ENCODE measurements around the gene LCOR.
A peak's percentile ranks its signal among the peaks of the same experiment; 100 is the strongest.

Gene LCOR

GRCh38 chr10:96851281-96851680 lies 19.2 kb downstream of the LCOR start:
- peaks cover 0 to 8% (median 0%) of the 10 kb centered on the region in 5 donors for H3K4me1 ChIP-seq (ENCODE audit: control insufficient read depth in 5 of 5, insufficient read depth in 5 of 5, low read length in 5 of 5)
- H3K4me3 ChIP-seq (ENCODE audit: low read depth in 1 of 5, low read length in 5 of 5): no peak overlapping the region
- H3K9me3 ChIP-seq (ENCODE audit: control insufficient read depth in 5 of 5, low read length in 5 of 5): no peaks in the 10 kb centered on the region
- no peak overlapping the region for H3K27ac ChIP-seq (ENCODE audit: low read depth, low read length)
- no peak overlapping the region for H3K9ac ChIP-seq (ENCODE audit: low read length in 5 of 5)
- no peaks in the 10 kb centered on the region for H3K36me3 ChIP-seq (ENCODE audit: control insufficient read depth in 5 of 5, insufficient read depth in 5 of 5, low read length in 5 of 5)
- H3K27me3 ChIP-seq (ENCODE audit: control insufficient read depth in 5 of 5, insufficient read depth in 4 of 5, low read length in 5 of 5): no peaks in the 10 kb centered on the region

GRCh38 chr10:96856317-96856716 lies 24.2 kb downstream of the LCOR start:
- Histone ChIP-seq H3K27me3 (ENCODE audit: control insufficient read depth in 5 of 5, insufficient read depth in 4 of 5, low read length in 5 of 5) (no peaks in the 10 kb centered on the region), H3K27ac (ENCODE audit: low read depth, low read length) (no peak overlapping the region), H3K9me3 (ENCODE audit: control insufficient read depth in 5 of 5, low read length in 5 of 5) (no peaks in the 10 kb centered on the region), H3K36me3 (ENCODE audit: control insufficient read depth in 5 of 5, insufficient read depth in 5 of 5, low read length in 5 of 5) (peaks cover 0 to 7% (median 5%) of the 10 kb centered on the region in 5 donors), H3K4me1 (ENCODE audit: control insufficient read depth in 5 of 5, insufficient read depth in 5 of 5, low read length in 5 of 5) (peaks cover 0 to under 1% (median 0%) of the 10 kb centered on the region in 5 donors), H3K9ac (ENCODE audit: low read length in 5 of 5) (no peak overlapping the region), H3K4me3 (ENCODE audit: low read depth in 1 of 5, low read length in 5 of 5) (no peak overlapping the region)

- Histone ChIP-seq H3K27me3 (ENCODE audit: control insufficient read depth in 5 of 5, insufficient read depth in 4 of 5, low read length in 5 of 5) (no peaks in the 10 kb centered on the region), H3K4me1 (ENCODE audit: control insufficient read depth in 5 of 5, insufficient read depth in 5 of 5, low read length in 5 of 5) (no peaks in the 10 kb centered on the region), H3K27ac (ENCODE audit: low read depth, low read length) (no peak overlapping the region), H3K9me3 (ENCODE audit: control insufficient read depth in 5 of 5, low read length in 5 of 5) (no peaks in the 10 kb centered on the region), H3K36me3 (ENCODE audit: control insufficient read depth in 5 of 5, insufficient read depth in 5 of 5, low read length in 5 of 5) (peaks cover 3 to 12% (median 5%) of the 10 kb centered on the region in 5 donors), H3K4me3 (ENCODE audit: low read depth in 1 of 5, low read length in 5 of 5) (no peak overlapping the region), H3K9ac (ENCODE audit: low read length in 5 of 5) (no peak overlapping the region)
Observed at GRCh38 chr10:96857301-96858012, 25.4 kb downstream of the LCOR start.

- Histone ChIP-seq H3K9me3 (ENCODE audit: control insufficient read depth in 5 of 5, low read length in 5 of 5) (no peaks in the 10 kb centered on the region), H3K36me3 (ENCODE audit: control insufficient read depth in 5 of 5, insufficient read depth in 5 of 5, low read length in 5 of 5) (peaks cover 3 to 12% (median 5%) of the 10 kb centered on the region in 5 donors), H3K4me3 (ENCODE audit: low read depth in 1 of 5, low read length in 5 of 5) (no peak overlapping the region), H3K4me1 (ENCODE audit: control insufficient read depth in 5 of 5, insufficient read depth in 5 of 5, low read length in 5 of 5) (no peaks in the 10 kb centered on the region), H3K27ac (ENCODE audit: low read depth, low read length) (no peak overlapping the region), H3K27me3 (ENCODE audit: control insufficient read depth in 5 of 5, insufficient read depth in 4 of 5, low read length in 5 of 5) (no peaks in the 10 kb centered on the region), H3K9ac (ENCODE audit: low read length in 5 of 5) (peak overlapping the region in 1 of 5 donors; percentile 5)
Observed at GRCh38 chr10:96858038-96858705, 26.1 kb downstream of the LCOR start.

- peaks cover 3 to 12% (median 5%) of the 10 kb centered on the region in 5 donors for H3K36me3 ChIP-seq (ENCODE audit: control insufficient read depth in 5 of 5, insufficient read depth in 5 of 5, low read length in 5 of 5)
- H3K9me3 ChIP-seq (ENCODE audit: control insufficient read depth in 5 of 5, low read length in 5 of 5): no peaks in the 10 kb centered on the region
- no peak overlapping the region for H3K4me3 ChIP-seq (ENCODE audit: low read depth in 1 of 5, low read length in 5 of 5)
- H3K9ac ChIP-seq (ENCODE audit: low read length in 5 of 5): no peak overlapping the region
- H3K4me1 ChIP-seq (ENCODE audit: control insufficient read depth in 5 of 5, insufficient read depth in 5 of 5, low read length in 5 of 5): no peaks in the 10 kb centered on the region
- H3K27me3 ChIP-seq (ENCODE audit: control insufficient read depth in 5 of 5, insufficient read depth in 4 of 5, low read length in 5 of 5): no peaks in the 10 kb centered on the region
- no peak overlapping the region for H3K27ac ChIP-seq (ENCODE audit: low read depth, low read length)
Observed at GRCh38 chr10:96858706-96859050, 26.6 kb downstream of the LCOR start.

- Histone ChIP-seq H3K27me3 (ENCODE audit: control insufficient read depth in 5 of 5, insufficient read depth in 4 of 5, low read length in 5 of 5) (no peaks in the 10 kb centered on the region), H3K9ac (ENCODE audit: low read length in 5 of 5) (no peak overlapping the region), H3K4me3 (ENCODE audit: low read depth in 1 of 5, low read length in 5 of 5) (no peak overlapping the region), H3K4me1 (ENCODE audit: control insufficient read depth in 5 of 5, insufficient read depth in 5 of 5, low read length in 5 of 5) (peaks cover 0 to 11% (median 0%) of the 10 kb centered on the region in 5 donors), H3K9me3 (ENCODE audit: control insufficient read depth in 5 of 5, low read length in 5 of 5) (no peaks in the 10 kb centered on the region), H3K27ac (ENCODE audit: low read depth, low read length) (no peak overlapping the region), H3K36me3 (ENCODE audit: control insufficient read depth in 5 of 5, insufficient read depth in 5 of 5, low read length in 5 of 5) (peaks cover 3 to 12% (median 5%) of the 10 kb centered on the region in 5 donors)
Observed at GRCh38 chr10:96860631-96861277, 28.7 kb downstream of the LCOR start.

- no peak overlapping the region for H3K4me3 ChIP-seq (ENCODE audit: low read depth in 1 of 5, low read length in 5 of 5)
- peaks cover 0 to 9% (median 4%) of the 10 kb centered on the region in 5 donors for H3K36me3 ChIP-seq (ENCODE audit: control insufficient read depth in 5 of 5, insufficient read depth in 5 of 5, low read length in 5 of 5)
- no peaks in the 10 kb centered on the region for H3K27me3 ChIP-seq (ENCODE audit: control insufficient read depth in 5 of 5, insufficient read depth in 4 of 5, low read length in 5 of 5)
- no peak overlapping the region for H3K9ac ChIP-seq (ENCODE audit: low read length in 5 of 5)
- H3K27ac ChIP-seq (ENCODE audit: low read depth, low read length): no peak overlapping the region
- H3K4me1 ChIP-seq (ENCODE audit: control insufficient read depth in 5 of 5, insufficient read depth in 5 of 5, low read length in 5 of 5): peaks cover 0 to 11% (median 0%) of the 10 kb centered on the region in 5 donors
- no peaks in the 10 kb centered on the region for H3K9me3 ChIP-seq (ENCODE audit: control insufficient read depth in 5 of 5, low read length in 5 of 5)
Observed at GRCh38 chr10:96863922-96864543, 31.9 kb downstream of the LCOR start.

- no peak overlapping the region for H3K9ac ChIP-seq (ENCODE audit: low read length in 5 of 5)
- no peak overlapping the region for H3K27ac ChIP-seq (ENCODE audit: low read depth, low read length)
- no peaks in the 10 kb centered on the region for H3K9me3 ChIP-seq (ENCODE audit: control insufficient read depth in 5 of 5, low read length in 5 of 5)
- H3K4me3 ChIP-seq (ENCODE audit: low read depth in 1 of 5, low read length in 5 of 5): no peak overlapping the region
- no peaks in the 10 kb centered on the region for H3K36me3 ChIP-seq (ENCODE audit: control insufficient read depth in 5 of 5, insufficient read depth in 5 of 5, low read length in 5 of 5)
- H3K27me3 ChIP-seq (ENCODE audit: control insufficient read depth in 5 of 5, insufficient read depth in 4 of 5, low read length in 5 of 5): no peaks in the 10 kb centered on the region
- peaks cover 0 to 2% (median 0%) of the 10 kb centered on the region in 5 donors for H3K4me1 ChIP-seq (ENCODE audit: control insufficient read depth in 5 of 5, insufficient read depth in 5 of 5, low read length in 5 of 5)
Observed at GRCh38 chr10:96873086-96873485, 41.0 kb downstream of the LCOR start.

- H3K4me3 ChIP-seq (ENCODE audit: low read depth in 1 of 5, low read length in 5 of 5): no peak overlapping the region
- H3K36me3 ChIP-seq (ENCODE audit: control insufficient read depth in 5 of 5, insufficient read depth in 5 of 5, low read length in 5 of 5): peaks cover 0 to 2% (median 0%) of the 10 kb centered on the region in 5 donors
- H3K9me3 ChIP-seq (ENCODE audit: control insufficient read depth in 5 of 5, low read length in 5 of 5): no peaks in the 10 kb centered on the region
- H3K9ac ChIP-seq (ENCODE audit: low read length in 5 of 5): no peak overlapping the region
- no peak overlapping the region for H3K27ac ChIP-seq (ENCODE audit: low read depth, low read length)
- peaks cover 0 to 4% (median 0%) of the 10 kb centered on the region in 5 donors for H3K4me1 ChIP-seq (ENCODE audit: control insufficient read depth in 5 of 5, insufficient read depth in 5 of 5, low read length in 5 of 5)
- no peaks in the 10 kb centered on the region for H3K27me3 ChIP-seq (ENCODE audit: control insufficient read depth in 5 of 5, insufficient read depth in 4 of 5, low read length in 5 of 5)
Observed at GRCh38 chr10:96873756-96874467, 41.8 kb downstream of the LCOR start.

Measured in subcutaneous abdominal adipose tissue (tissue), 5 donors.